HS-27A (cell line): ENCODE measurements around the gene OXNAD1.
A peak's percentile ranks its signal among the peaks of the same experiment; 100 is the strongest.

Experiments
- DNase-seq: peaks from one replicate; pipeline ENCODE4 v3.0.0-alpha.2; 2012; ENCODE audit warnings: low read depth, missing footprints

The OXNAD1 gene

DNA sequence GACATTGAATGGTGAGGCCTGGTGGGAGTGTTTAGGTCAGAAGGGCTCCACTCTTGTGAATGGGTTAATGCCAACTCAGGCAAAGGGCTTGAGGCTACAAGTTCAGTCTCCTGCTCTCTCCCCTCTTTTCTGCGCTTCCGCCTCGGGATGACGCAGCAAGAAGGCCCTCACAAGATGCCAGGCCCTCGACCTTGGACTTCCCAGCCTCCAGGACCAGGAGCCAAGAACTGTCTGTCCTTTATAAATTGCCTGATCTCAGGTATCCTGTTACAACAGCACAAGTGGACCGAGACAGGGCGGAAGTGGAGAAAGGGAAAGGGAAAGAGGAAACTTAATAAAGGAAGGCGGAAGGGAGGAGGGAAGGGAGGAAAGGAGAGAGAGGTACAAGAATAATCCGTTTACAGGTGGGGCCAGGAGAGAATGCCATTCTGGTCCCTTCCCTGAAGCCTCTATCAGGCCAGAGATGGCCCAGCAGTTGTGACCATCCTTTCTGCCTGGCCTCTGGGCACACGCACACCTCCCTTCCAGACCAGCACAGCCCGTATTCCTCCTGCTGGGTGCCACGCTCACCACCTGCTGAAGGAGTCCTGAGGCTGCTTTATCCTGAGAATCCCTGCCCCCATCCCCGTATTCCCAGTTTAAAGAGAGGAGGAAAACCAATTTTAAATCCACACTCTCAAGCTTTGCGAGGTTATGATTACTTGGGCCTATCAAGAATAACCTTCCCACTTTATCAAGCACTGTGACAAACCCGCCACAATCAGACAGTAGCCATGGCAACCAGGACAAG is 64.2 kb downstream of the OXNAD1 start:
- DNase-seq: no peak

DNA sequence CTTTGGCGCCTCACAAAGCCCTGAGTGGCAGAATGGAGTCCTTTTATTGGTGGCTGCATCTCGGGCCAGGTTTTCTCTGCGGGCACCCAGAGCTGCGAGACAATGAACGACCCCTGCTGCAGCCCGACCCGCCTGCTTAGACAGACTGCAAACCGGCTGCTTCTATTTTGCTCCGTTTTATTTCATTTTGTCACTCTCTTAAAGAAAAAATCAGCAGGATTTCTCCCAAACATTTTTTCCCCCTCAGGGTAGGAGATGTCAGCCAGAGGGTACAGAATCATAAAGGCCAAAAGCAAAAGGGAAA is 64.8 kb downstream of the OXNAD1 start:
- no peak for DNase-seq

DNA sequence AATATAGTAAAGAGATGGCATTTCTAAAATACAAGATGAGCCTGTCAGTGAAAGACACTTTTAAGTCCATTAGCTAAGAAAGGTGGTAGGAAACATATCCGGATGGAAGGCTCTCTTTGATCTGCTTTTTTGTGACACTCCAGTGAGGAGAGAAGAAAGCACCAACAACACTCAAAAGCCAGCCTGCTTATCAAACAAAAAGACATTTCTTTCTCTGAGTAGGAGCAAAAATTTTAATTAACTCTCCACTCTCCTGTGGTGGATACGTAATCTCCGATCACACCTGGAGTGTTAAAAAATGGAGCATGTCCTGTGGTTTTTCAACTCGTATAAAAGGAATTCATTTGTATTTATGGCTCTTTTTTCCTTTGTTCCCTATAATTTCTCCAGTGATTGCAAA is 65.3 kb downstream of the OXNAD1 start:
- no peak for DNase-seq

DNA sequence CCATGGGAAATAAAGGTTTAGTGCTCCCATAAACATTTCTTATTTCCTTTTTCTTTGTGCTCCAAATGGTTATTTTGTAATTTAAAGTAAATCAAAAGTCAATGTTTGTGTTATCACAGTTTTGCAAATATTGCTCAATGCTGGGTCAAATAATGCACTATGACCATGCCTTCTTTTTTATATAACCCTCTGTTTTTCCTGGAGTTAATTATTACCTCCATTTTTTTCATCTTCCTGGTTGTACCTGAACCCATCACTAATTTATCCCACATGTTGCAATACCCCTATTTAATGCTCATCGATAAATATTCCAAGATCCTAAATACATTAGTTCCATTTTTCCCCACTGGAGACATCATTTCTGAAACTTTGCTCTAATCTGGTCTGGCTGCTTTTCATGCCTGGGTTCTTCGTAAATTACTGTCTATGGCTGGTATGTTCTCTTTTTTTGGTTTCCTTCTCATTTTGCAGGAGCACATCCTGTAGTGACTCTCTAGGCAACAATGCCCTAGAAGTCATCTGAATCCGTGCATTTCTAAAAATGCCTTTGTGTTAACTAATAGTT is 66.4 kb downstream of the OXNAD1 start:
- no peak for DNase-seq

DNA sequence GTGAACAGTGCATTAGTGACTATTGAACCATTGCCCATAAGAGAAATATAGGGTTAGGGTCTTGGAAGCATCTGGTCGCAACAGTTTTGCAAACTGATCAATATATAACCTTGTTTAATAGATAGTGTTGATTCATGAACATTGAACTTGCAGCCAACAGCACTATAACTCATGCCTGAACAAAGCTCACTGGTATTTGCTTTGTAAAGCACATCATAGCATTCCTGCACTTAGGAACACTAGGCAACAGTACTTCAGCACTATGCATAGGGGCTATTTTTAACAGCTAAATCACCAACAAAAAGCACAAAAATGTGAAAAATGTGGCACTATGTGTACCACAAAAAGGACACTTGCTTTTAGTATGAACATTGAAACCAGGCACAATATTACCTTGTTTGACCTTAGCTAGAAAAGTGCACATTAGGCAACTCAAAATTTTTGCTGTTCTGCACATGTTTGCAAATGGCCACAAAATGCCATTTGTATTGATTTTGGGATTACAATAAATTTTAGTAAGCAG is 68.0 kb downstream of the OXNAD1 start:
- peak; percentile 20 for DNase-seq

DNA sequence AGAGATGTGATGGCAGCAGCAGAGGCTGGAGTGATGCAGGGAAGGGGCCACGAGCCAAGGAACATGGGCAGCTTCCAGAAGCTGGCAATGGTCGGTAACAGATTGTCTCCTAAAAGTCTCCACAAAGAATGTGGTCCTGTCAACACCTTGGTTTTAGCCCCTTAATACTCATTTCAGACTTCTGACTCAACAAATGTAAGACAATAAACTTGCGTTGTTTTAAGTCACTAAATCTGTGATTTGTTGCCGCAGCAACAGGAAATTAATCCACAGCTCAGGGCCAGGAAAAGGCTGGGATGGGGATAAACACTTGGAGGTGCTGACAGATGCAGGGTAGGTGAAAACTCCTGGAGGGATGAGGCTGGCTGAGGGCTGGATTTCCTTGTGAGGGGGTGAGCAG is 69.9 kb downstream of the OXNAD1 start:
- DNase-seq: no peak

DNA sequence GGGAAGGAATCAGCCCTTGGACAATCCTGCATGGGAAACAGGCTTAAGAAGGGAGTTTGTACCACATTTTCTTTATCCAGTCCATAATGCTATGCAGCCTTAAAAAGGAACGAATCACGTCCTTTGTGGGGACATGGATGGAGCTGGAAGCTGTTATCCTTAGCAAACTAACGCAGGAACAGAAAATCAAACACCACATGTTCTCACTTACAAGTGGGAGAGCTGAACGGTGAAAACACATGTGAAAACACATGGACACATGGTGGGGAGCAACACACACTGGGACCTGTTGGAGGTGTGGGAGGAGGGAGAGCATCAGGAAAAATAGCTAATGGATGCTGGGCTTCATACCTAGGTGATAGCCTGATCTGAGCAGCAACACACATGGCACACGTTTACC is 70.3 kb downstream of the OXNAD1 start:
- no peak for DNase-seq

DNA sequence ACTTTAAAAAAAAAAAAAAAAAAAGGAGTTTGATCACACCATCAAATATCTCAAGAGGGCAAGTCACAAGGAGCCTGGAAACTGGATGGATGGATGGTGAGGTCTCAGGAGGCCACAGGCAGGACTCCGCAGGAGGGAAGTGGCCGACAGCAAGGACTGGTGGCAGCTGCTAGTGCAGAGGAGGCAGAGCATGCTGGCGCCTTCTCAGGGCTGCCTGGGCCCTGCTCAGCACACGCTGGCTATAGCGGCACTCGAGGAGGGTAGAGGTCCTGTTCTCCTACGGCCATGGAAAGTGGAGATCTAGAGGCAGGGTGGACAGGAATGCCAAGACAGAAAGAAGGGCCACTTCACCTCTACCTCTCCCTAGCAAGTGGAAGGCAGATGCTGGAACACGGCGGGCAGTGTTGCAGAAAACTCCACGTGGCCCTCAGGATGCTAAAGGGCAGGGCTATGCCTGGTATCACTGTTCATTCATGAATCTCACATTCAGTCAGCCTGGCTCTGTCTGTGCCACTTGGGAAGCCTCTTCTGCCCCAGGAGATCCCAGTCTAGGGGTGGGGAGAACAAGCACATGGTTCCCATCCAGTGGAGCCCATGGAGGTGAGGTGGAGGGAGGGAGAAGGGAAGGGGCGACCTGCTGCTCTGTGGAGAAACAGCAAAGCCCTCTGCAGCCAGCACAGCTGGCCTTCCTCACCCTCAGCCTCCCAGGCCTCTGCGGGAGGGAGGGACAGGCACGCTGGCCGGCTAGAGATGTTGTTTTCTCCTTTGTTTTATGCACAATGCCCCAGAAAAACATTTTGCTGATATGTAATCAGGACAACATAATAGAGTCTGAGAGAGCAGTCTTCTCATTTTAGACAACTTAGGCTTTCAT is 71.0 kb downstream of the OXNAD1 start:
- DNase-seq: no peak

DNA sequence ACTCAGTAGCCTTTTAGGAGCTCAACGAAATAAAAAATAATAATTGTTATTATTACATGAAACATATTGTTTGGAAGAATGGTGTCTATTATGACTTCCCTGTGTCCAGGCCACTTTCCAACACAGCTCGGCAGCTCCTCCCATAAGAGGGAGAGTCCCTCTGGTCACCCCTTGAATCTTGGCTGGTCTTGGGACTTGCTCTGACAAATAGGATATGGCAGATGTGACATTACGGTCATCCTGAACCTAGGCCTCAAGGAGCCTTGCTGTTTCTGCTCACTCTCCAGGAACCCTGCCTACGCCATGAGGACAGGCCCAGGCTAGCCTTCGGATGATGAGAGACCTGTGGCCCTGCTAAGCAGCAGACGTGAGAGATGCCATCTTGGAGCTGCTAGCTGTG is 71.8 kb downstream of the OXNAD1 start:
- DNase-seq: no peak

DNA sequence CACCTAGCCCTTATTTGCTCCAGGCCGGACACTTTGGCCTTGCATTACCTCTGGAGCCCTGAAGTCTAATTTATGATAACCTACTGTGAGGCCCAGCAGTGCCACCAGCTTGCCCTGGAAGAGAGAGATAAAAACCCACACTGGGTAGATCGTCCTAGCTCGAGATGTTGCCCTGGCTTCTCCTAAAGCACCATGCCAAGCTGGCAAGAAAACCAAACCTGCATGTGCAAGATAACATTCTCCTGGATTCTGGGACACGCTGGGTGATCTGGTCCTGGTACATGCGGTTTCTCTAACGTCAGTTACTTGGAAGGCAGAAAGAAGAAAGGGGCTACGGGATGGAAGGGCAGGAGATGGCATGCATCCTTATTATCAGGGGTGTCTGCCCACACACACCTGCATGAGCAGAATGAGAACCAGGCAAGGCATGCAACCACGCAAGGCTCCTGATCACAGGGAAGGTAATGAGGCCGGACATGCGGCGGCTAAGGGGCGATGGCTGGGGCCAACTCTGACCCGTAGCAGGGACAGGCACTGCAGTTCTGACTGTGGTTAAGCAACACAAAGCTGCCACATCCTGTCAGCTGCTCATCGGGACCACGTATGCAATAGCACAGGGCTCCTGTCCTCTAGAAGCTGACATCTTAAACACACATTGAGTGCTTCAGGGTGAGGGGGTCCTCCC is 73.0 kb downstream of the OXNAD1 start:
- no peak for DNase-seq

DNA sequence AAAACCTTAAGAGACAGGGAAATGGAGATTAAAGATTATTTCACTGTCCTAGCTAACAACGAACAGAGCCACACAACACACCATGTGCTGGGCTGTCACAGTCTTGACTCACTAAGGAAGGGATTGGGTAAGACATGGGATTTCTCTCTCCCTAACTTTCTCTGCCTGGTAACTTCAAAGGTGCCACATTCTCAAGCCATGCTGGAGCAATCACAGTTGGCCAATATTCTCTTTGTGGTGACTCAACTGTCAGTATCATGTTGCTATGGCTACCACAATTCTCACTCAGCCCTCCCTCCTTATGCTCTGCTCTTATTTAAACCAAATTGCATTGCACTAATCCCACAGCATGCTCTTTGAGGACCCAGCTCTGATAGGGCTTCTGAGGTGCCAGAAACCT is 74.0 kb downstream of the OXNAD1 start:
- peak; percentile 26 for DNase-seq

DNA sequence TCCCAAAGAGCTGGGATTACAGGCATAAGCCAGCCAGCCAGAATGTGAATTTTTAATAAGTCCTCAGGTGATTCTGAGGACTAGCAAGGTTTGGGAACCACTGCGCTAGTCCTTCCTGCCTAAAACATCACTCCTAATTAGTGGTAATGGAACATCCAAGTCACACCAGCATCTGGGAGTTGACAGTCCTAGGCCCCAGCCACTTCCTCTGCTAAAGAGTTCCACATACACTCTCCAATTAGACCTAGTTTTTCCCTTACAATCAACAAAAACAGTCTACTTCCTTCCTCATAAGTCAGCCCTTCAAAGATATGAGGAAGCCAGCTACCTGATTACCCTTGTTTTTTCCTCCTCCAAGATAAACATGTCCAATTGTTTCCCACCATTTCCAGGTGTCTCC is 78.1 kb downstream of the OXNAD1 start:
- no peak for DNase-seq

DNA sequence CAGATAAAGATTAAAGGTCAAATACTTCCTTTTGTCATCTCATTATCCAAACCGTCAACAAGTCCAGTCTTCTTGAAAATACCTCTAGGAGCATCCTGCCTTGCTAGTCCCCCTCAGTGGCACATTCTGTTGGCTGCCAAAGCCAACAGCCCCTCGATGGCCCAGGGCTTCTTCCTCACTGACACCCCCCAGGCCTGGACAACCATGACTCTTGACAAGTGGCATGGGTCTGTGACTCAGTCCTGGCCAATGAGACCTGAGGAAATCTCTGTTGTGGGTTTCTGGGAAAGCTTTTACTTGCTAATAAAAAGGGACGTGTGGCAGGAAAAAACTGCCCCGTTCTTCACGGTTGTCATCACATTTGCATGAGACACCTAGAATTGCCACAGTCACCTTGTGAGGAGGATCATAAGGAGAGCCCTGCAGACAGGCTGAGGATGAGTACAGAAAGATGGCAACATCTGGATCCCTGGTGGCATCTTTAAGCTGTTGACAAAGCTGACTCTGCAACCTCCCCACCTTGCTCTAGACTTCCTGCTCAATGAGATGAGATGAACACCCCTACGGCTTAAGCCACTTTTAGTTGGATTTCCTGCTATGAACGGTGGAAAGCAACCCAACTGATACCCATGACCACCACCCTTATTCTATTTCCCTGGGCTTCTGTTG is 81.5 kb downstream of the OXNAD1 start:
- no peak for DNase-seq

DNA sequence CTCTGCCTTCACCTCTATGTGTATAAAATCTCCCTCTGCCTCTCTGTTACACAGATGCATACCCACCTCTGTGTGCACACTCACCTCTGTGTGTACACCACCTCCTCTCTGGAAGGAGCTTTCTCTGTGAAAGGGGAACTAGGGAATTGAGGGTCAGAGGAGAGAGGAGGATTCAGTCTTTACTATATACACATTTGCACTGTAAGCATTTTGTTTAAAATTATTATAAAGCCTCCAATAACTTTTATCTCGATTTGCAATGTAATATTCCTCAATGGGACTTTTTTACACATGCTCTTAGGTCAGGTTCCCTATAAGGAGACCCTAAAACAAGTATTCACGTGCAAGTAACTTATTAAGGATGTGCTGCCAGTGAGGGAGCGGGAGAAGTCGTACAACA is 82.5 kb downstream of the OXNAD1 start:
- no peak for DNase-seq

DNA sequence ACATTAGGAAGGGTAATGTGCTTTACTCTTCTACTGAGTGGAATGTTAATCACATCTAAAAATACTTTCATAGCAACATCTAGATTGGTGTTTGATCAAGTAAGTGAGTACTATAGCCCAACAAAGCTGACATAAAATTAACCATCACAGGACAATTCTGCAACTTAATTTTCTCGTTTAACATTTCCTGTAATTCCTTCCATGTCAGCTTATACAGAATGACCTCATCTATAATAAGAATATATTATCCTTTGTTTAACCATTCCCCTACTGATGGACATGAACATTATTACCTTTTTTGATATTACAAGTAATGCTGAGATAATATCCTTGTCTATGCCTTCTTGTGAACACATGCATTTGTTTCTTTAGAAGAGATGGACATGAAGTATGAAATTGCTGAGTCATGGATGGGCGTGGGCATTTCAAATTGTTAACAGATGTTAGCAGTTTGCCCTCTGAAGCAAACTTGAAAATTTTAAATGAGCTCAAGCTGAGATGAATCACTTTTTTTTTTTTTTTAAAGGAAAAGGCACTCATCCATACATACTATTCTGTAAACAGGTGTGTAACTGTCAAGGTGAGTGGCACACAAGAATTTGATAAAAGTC is 85.1 kb downstream of the OXNAD1 start:
- no peak for DNase-seq

DNA sequence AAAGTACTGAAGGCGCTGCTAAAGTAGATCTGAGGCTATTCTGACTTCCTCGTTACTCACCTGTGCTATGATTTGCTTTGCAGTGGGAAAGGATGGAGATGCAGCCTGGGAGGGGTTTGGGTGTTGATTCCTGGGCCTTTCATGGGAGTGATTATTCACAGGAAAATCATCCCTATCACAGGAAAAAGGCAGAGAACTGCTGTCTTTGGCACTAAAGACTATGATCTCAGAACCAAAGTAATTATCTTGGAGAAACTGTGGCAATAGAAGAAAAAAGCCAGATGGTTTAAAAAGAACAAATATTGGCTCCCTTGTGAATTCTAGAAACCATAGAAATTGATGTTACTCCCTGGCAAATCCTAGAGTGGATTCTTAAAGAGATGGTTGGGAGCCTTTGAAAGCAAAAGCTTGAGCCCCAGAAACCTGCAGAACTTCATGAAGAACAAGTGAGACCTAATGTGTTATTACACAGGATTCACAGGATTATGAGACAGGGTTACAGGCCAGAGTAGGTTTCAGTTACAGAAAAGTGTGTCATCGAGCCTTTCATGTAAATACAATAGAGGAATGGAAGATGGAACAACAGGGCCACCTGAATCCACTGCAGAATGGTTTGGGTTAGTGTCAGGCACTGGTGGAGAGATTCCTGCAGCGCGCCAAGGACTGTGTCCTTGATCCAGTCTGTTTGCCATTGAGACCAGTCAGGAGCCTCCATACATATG is 85.7 kb downstream of the OXNAD1 start:
- DNase-seq: no peak

DNA sequence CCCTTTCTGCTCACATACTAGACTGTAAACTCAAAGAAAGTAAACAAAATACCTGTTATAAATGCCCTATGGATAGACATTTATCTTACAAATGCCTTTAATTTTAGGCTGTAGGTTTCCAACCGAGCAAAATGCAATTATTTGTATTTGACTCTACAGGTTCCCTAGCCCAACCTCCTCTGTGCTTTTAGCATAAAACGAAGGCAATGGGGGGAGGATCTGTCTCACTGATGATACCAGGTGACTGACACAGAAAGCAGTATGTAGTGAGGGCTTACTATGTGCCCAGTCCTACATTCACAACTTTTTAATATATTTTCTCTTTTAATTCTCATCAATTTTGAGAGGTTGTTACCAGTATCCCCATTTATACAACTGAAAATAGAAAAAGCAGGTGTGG is 87.4 kb downstream of the OXNAD1 start:
- DNase-seq: no peak

DNA sequence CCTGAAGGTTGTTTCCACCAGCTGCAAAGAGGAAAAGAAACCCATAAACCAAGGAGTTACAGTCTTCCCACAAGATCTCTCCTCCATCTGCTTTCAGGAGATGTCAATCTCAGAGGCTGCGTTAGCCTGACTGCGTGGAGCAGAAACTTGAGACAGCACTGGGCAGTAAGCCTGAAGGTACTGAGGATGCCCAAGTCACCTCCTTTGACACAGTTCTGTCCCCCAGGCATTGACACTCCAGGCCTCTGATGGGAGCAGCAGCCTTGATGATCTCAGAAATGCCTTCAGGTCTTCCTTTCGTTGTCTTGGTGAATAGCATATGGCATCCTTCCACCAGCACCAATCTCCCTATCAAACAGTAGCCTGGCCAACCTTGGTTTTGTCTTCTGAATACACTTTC is 89.3 kb downstream of the OXNAD1 start:
- DNase-seq: no peak
